ENCODE measurements around the gene GIPC2. TPM values are rescaled to one million over a fixed set of nuclear protein-coding genes. Genes with fewer than 3 reads are reported as not detected.

The GIPC2 gene
- total and polyA plus RNA-seq, 2 donors (not counting 3 experiments of a cell fraction or from before 2014, with no cell fraction given) = 2.8 to 9.6 TPM

GRCh38 chr1:78080767-78081166 lies 35.0 kb downstream of the GIPC2 start:
- H3K9me3 ChIP-seq (replicated peaks; ENCODE audit: control insufficient read depth, insufficient read depth, low read length) = no peaks in the 10 kb centered on the region
- peak overlapping the region; percentile 39 for H2AFZ ChIP-seq (ENCODE audit: low read depth, low read length)
- no peaks in the 10 kb centered on the region for H3K9me1 ChIP-seq (replicated peaks; ENCODE audit: control insufficient read depth, extremely low read depth, insufficient read depth, low read length)
- ChIA-PET CTCF (interaction anchor here (1.4 kb wide), 1 partner anchor 21 kb away, joined by 5 read pairs; no protein-coding TSS in a partner anchor), POLR2A (no interaction called here)
- peak overlapping the region; percentile 54 for H3K4me2 ChIP-seq (ENCODE audit: insufficient read depth, low read length)
- TF ChIP-seq MYC (IDR thresholded peaks at IDR 0.05; ENCODE audit: low read depth, low read length) (no peak), EZH2 (IDR thresholded peaks at IDR 0.05; ENCODE audit: borderline replicate concordance, low read depth, low read length, severe bottlenecking) (no peak), FOS (IDR thresholded peaks at IDR 0.05; ENCODE audit: borderline replicate concordance, insufficient read depth, low read length) (no peak), POLR2A (IDR thresholded peaks at IDR 0.05; ENCODE audit: low read depth, low read length) (no peak), CTCF (IDR thresholded peaks at IDR 0.05; ENCODE audit: extremely low read depth in 1 of 2, insufficient read depth in 1 of 2, low read depth in 1 of 2, low read length in 2 of 2) (no peak), POLR2AphosphoS5 (IDR thresholded peaks at IDR 0.05; ENCODE audit: insufficient read depth, low read depth, low read length) (no peak)
- dilution Hi-C loops (cut with MboI; ENCODE audit: extremely low pct_ligation_motif_present, low sequenced_read_pairs) (no loop called here), intact Hi-C loops (cut with micrococcal nuclease) (no loop called here)
- no peak overlapping the region for H3K9ac ChIP-seq (replicated peaks; ENCODE audit: extremely low read depth, insufficient read depth, low read length)
- peak overlapping the region; percentile 91 for H3K27ac ChIP-seq (ENCODE audit: insufficient read depth, low read depth, low read length)
- DNase-seq (ENCODE audit: low read depth, low spot score) (peak; percentile 21), FAIRE-seq (no peak)
- H3K4me3 ChIP-seq (replicated peaks in 1 of 3; ENCODE audit: insufficient read depth in 1 of 3, low read depth in 1 of 3, low read length in 3 of 3) = no peak overlapping the region
- BruUV-seq (replicated peaks) = no TSS peak
- H3K36me3 ChIP-seq (ENCODE audit: control insufficient read depth in 2 of 2, extremely low read depth in 1 of 2, insufficient read depth in 2 of 2, low read length in 2 of 2) = no peaks in the 10 kb centered on the region
- no peaks in the 10 kb centered on the region for H3K79me2 ChIP-seq (ENCODE audit: control insufficient read depth, insufficient read depth, low read length)
- H3K27me3 ChIP-seq (ENCODE audit: control insufficient read depth in 2 of 2, insufficient read depth in 2 of 2, low read length in 2 of 2) = no peaks in the 10 kb centered on the region
- peaks cover 52% of the 10 kb centered on the region for H3K4me1 ChIP-seq (ENCODE audit: control insufficient read depth, extremely low read depth, insufficient read depth, low read length)
- H4K20me1 ChIP-seq (replicated peaks; ENCODE audit: control insufficient read depth, extremely low read depth, insufficient read depth, low read length) = no peaks in the 10 kb centered on the region
